Parathyroid adenoma (tissue), 2 donors: Measurements from ENCODE around the gene AMPD3.

Experiments used
- H2AFZ ChIP-seq: fragments of 300-600 bp; sonication (generic); one replicate; pipeline ENCODE4 v1.7.0; 2017; ENCODE audit warnings: antibody characterized with exemption, mild to moderate bottlenecking
- H3K27ac ChIP-seq: fragments of 300-600 bp; sonication (generic); one replicate; pipeline ENCODE4 v1.7.0; 2017
- H3K27me3 ChIP-seq: fragments of 300-600 bp; sonication (generic); one replicate; pipeline ENCODE4 v1.7.0; 2017; ENCODE audit warnings: low read length; ENCODE audit not compliant: control insufficient read depth, insufficient read depth
- H3K36me3 ChIP-seq: fragments of 300-600 bp; sonication (generic); one replicate; pipeline ENCODE4 v1.7.0; 2017; ENCODE audit warnings: low read length; ENCODE audit not compliant: control insufficient read depth, insufficient read depth
- H3K4me1 ChIP-seq: fragments of 300-600 bp; sonication (generic); one replicate; pipeline ENCODE4 v1.7.0; 2017; ENCODE audit warnings: control low read depth
- H3K4me2 ChIP-seq: fragments of 300-600 bp; sonication (generic); one replicate; pipeline ENCODE4 v1.7.0; 2017; ENCODE audit warnings: low read length
- H3K4me3 ChIP-seq: fragments of 300-600 bp; sonication (generic); one replicate; pipeline ENCODE4 v1.7.0; 2017; ENCODE audit warnings: low read depth, low read length
- H3K79me2 ChIP-seq: fragments of 300-600 bp; sonication (generic); one replicate; pipeline ENCODE4 v1.7.0; 2017; ENCODE audit warnings: control low read depth
- H3K9ac ChIP-seq: fragments of 300-600 bp; sonication (generic); one replicate; pipeline ENCODE4 v1.7.0; 2017; ENCODE audit warnings: mild to moderate bottlenecking
- H3K9me3 ChIP-seq: fragments of 300-600 bp; sonication (generic); one replicate; pipeline ENCODE4 v1.7.0; 2017; ENCODE audit warnings: low read length; ENCODE audit not compliant: control insufficient read depth
- TF ChIP-seq, protein P1 (sequence below): fragments of 300-600 bp; sonication (generic); IDR thresholded peaks from one replicate; pipeline ENCODE4 v1.7.0; 2017; ENCODE audit warnings: antibody characterized with exemption, mild to moderate bottlenecking
- donor health status: primary hyperparathyroidism.

AMPD3 gene

GRCh38 chr11:10444725-10445315 lies 10.2 kb upstream of the AMPD3 start:
- H3K4me1 ChIP-seq, result peaks cover 7% of the 10 kb centered on the region
- H3K79me2 ChIP-seq, result no peaks in the 10 kb centered on the region
- H3K9ac ChIP-seq, result no peak overlapping the region
- no peak overlapping the region for H2AFZ ChIP-seq
- H3K27me3 ChIP-seq, result no peaks in the 10 kb centered on the region
- no peak overlapping the region for H3K4me2 ChIP-seq
- no peak overlapping the region for H3K27ac ChIP-seq
- no peaks in the 10 kb centered on the region for H3K9me3 ChIP-seq
- H3K4me3 ChIP-seq, result no peak overlapping the region
- TF ChIP-seq, protein P1, sequence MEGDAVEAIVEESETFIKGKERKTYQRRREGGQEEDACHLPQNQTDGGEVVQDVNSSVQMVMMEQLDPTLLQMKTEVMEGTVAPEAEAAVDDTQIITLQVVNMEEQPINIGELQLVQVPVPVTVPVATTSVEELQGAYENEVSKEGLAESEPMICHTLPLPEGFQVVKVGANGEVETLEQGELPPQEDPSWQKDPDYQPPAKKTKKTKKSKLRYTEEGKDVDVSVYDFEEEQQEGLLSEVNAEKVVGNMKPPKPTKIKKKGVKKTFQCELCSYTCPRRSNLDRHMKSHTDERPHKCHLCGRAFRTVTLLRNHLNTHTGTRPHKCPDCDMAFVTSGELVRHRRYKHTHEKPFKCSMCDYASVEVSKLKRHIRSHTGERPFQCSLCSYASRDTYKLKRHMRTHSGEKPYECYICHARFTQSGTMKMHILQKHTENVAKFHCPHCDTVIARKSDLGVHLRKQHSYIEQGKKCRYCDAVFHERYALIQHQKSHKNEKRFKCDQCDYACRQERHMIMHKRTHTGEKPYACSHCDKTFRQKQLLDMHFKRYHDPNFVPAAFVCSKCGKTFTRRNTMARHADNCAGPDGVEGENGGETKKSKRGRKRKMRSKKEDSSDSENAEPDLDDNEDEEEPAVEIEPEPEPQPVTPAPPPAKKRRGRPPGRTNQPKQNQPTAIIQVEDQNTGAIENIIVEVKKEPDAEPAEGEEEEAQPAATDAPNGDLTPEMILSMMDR, result no peak
- no peaks in the 10 kb centered on the region for H3K36me3 ChIP-seq

DNA sequence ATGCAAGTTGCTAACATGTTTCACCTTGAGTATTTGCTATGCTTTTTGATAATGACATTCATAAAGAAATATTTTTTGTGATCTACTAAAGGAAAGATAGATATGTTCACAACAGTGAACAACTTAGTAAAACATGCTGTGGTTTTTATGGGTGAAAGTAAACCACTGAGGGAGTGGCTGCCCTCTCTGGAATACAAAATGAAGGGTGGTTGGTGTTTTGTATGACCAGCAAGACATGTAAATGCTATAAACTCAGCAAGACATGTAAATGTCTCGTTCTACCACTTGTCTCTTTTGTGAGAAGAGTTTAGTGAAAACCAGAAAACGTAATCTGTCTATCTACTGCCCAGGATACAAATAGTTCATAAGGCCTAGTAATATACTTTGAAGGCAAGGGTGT lies 7.6 kb upstream of the AMPD3 start:
- TF ChIP-seq, protein P1, result no peak
- no peak overlapping the region for H3K4me3 ChIP-seq
- H3K27ac ChIP-seq, result no peak overlapping the region

DNA sequence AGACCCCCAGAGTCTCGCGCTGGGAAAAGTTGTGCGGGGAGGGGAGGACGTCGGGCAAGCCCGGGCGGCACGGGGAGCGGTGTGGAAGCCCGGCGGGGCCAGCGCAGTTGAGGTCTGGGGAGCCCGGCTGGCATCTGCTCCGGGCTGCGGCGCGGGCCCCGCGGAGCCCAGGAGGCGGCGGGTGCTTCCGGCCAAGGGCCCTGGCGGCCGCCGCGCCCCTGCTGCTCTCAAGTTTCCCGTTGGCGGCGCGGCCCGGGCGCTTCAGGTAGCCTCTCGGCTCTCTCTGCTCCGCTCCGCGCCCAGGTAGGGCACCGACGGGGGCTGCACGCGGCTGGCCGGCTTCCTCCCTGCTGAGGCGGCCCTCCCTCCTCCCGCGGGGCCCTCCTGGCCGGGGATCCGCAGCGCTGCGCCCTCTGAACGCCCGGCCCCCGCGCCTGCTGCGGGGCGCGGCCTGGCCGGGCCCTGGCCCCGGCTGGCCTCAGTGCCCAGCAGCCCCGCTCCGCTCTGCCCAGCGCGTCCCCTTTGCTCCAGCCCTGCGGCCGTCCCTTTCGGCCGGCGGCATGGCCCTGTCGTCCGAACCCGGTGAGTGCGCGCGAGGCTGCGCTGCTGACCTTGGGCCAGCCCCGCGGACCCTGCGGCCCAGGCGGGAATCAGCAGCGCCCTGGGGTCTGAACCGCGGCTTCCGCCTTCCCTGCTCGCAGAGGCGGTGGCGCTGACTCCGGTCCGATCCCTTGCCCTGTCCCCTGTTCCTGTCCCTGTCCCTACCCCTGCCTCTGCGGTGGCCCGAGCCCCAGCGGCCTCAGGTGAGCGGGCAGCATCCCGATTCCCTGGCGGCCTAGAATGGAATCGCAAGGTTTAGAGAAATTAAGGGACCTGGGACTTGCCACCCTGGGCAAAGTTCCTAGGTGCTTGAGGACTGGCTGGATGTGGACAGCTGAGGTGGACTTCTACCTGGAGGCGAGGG lies 4.3 kb upstream of the AMPD3 start:
- peak overlapping the region; percentile 76 for H3K4me2 ChIP-seq
- no peaks in the 10 kb centered on the region for H3K27me3 ChIP-seq
- H3K9me3 ChIP-seq, result no peaks in the 10 kb centered on the region
- no peaks in the 10 kb centered on the region for H3K79me2 ChIP-seq
- peaks cover 30% of the 10 kb centered on the region for H3K4me1 ChIP-seq
- peak overlapping the region; percentile 37 for H3K9ac ChIP-seq
- H3K4me3 ChIP-seq, result peak overlapping the region; percentile 55
- H2AFZ ChIP-seq, result peak overlapping the region; percentile 83
- TF ChIP-seq, protein P1, result peak; percentile 57
- H3K27ac ChIP-seq, result peak overlapping the region; percentile 91
- H3K36me3 ChIP-seq, result no peaks in the 10 kb centered on the region

More for the DNA sequence above, 7.6 kb upstream of the AMPD3 start:
- Histone ChIP-seq H3K9me3 (no peaks in the 10 kb centered on the region), H3K4me1 (peaks cover 16% of the 10 kb centered on the region), H3K27me3 (no peaks in the 10 kb centered on the region), H3K9ac (no peak overlapping the region), H2AFZ (no peak overlapping the region), H3K4me2 (no peak overlapping the region), H3K79me2 (no peaks in the 10 kb centered on the region), H3K36me3 (no peaks in the 10 kb centered on the region)

DNA sequence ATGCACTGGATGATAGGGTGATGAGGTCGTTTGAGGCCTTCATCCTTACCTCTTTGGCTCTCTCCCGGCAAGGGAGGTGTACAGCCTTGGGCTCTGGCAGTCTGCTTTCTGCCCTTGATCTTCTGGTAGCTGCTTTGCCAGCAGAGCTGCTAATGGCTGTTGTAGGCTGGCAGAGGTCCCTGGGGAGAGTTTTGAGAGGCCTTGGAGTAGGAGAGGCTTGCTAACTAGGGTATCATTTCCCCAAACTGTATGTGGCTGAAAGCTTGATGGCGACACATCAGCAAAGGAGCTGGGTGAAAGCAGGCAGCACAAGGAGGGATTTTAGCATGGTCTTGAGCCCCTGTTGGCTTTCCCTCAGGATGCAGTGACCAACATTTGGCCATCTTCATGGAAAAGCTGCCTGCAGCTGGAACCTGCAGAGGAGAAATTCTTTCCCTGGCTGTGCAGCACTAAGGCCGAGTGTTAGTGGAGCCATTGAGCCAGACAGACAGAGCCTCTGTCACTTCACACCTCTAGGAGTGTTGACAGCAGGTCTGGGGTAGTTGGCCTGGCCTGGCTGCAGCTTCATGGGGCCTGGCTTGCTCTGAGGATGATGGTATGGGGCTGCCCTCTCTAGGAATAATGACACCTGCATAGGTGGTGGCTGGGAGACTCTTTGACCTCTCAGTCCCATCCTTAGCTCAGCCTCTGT lies 3.5 kb upstream of the AMPD3 start:
- Histone ChIP-seq H3K4me1 (peaks cover 30% of the 10 kb centered on the region), H3K27ac (peak overlapping the region; percentile 91), H2AFZ (peak overlapping the region; percentile 83), H3K79me2 (no peaks in the 10 kb centered on the region), H3K9me3 (no peaks in the 10 kb centered on the region), H3K9ac (no peak overlapping the region), H3K36me3 (no peaks in the 10 kb centered on the region), H3K4me3 (peak overlapping the region; percentile 55), H3K4me2 (peak overlapping the region; percentile 76), H3K27me3 (no peaks in the 10 kb centered on the region)
- TF ChIP-seq, protein P1, result no peak
